DMS53 treated with DMSO at 0.1 percent for 48 hours (cell line): ENCODE data around the gene CACNG8.

Source experiments
- DNase-seq: peaks from one replicate; lab custom pipeline; 2025; ENCODE audit not compliant: unreplicated experiment; lab: John Stamatoyannopoulos, UW

CACNG8 gene

GRCh38 chr19:53961523-53962356 is 997 bp upstream of the CACNG8 start:
- no peak for DNase-seq

- no peak for DNase-seq
These were observed 2.4 kb downstream of the CACNG8 start for GRCh38 chr19:53965091-53965490.

- DNase-seq = no peak
These were observed 4.2 kb downstream of the CACNG8 start for GRCh38 chr19:53966931-53967330.

- no peak for DNase-seq
These were observed 6.6 kb downstream of the CACNG8 start for GRCh38 chr19:53969366-53969765.

GRCh38 chr19:53971673-53972072 is 8.9 kb downstream of the CACNG8 start:
- DNase-seq = no peak

- DNase-seq = no peak
These were observed 14.8 kb downstream of the CACNG8 start for GRCh38 chr19:53977429-53977990.

- DNase-seq = no peak
These were observed 15.4 kb downstream of the CACNG8 start for GRCh38 chr19:53977991-53978731.

- DNase-seq = no peak
These were observed 16.5 kb downstream of the CACNG8 start for GRCh38 chr19:53978975-53979801.

- no peak for DNase-seq
These were observed 18.0 kb downstream of the CACNG8 start for GRCh38 chr19:53980539-53981375.

GRCh38 chr19:53981376-53981951 is 18.7 kb downstream of the CACNG8 start:
- no peak for DNase-seq

GRCh38 chr19:53982001-53982451 is 19.3 kb downstream of the CACNG8 start:
- no peak for DNase-seq

- DNase-seq = no peak
These were observed 19.9 kb downstream of the CACNG8 start for GRCh38 chr19:53982611-53983010.

- DNase-seq = no peak
These were observed 20.9 kb downstream of the CACNG8 start for GRCh38 chr19:53983457-53984289.

GRCh38 chr19:53985863-53986262 is 23.1 kb downstream of the CACNG8 start:
- no peak for DNase-seq

GRCh38 chr19:53988981-53989380 is 26.2 kb downstream of the CACNG8 start:
- DNase-seq = no peak

- no peak for DNase-seq
These were observed 27.1 kb downstream of the CACNG8 start for GRCh38 chr19:53989600-53990533.

GRCh38 chr19:53991224-53992113 is 28.7 kb downstream of the CACNG8 start, which contains the start of gene CACNG6:
Gene CACNG6 (plus strand): TSS chr19:53991637. CDS start chr19:53992878, 1,241 bp downstream.
- DNase-seq = no peak
